Activated CD8-positive, alpha-beta memory T cell treated with anti-CD3 and anti-CD28 coated beads, Interleukin-2, amount 50 U/mL, for 1 hour (primary cell): Measurements from ENCODE around the gene GSX2.
"Not testable (repeated sequence)": the region's sequence is repeated elsewhere in the genome, so short reads cannot be mapped to it uniquely, and the experiment has no call there.

Experiments
- DNase-seq: peaks from one replicate; pipeline ENCODE4 v3.0.0-alpha.2; 2020; ENCODE audit errors: extremely low read depth

Gene GSX2

DNA sequence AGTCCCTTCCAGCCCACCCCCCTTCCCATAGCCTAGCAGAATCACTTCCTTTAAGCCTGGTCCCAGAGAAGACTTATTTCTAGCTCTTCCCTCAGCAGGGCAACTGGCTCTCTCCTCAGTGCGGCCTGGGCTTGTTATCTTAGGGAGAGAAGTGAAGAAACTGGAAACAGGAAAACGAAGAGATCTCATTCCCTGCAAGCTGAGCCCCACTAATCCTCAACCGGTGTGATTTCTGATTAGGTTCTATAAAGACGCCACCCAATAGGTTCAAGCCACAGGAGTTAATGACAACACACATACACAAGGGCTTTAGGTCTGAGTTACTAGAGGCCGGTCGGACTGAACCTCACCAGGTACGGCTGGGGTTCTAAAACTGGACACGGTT, 3.2 kb downstream of the GSX2 start:
- DNase-seq: no peak

- DNase-seq: no peak
These were observed 4.9 kb downstream of the GSX2 start for GRCh38 chr4:54104907-54105306.

- no peak for DNase-seq
These were observed 8.2 kb downstream of the GSX2 start for GRCh38 chr4:54107951-54108748.

GRCh38 chr4:54109241-54110018, 9.5 kb downstream of the GSX2 start:
- no peak for DNase-seq

- DNase-seq: no peak
These were observed 10.1 kb downstream of the GSX2 start for GRCh38 chr4:54110019-54110416.

- DNase-seq: not testable (repeated sequence)
These were observed 13.2 kb downstream of the GSX2 start for GRCh38 chr4:54113206-54113605.

GRCh38 chr4:54116246-54116645, 16.3 kb downstream of the GSX2 start:
- not testable (repeated sequence) for DNase-seq

DNA sequence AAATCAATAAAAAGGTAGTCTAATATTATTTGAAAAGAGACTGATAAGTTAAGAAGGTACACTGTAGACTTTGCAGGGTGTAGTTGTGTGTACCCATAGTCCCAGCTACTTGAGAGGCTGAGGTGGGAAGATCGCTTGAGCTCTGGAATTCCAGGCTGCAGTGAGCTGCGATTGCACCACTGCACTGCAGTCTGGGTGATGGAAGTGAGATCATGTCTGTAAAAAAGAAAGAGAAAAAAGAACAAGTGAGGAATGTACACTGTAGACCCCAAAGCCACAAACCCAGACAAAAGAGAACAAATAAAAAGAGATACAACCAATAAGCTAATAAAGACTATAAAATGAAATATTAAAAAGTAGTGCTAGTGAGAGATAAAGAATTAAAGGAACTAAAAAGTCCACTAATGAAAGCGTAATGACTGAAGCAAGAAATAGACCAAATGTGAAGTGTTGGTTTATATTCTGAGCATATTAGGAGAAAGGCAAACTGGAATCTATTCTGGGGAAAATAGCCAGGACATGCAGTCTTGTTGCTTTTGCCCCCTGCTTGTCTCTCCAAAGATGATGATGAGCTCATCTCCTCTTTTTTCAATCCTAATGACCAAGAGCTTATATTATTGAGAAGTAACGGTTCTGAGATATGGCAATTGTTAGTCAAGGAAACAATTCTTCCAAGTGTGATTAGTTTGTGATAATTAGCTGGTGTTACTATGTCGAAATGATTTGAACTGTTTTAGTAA, 19.1 kb downstream of the GSX2 start:
- no peak for DNase-seq

DNA sequence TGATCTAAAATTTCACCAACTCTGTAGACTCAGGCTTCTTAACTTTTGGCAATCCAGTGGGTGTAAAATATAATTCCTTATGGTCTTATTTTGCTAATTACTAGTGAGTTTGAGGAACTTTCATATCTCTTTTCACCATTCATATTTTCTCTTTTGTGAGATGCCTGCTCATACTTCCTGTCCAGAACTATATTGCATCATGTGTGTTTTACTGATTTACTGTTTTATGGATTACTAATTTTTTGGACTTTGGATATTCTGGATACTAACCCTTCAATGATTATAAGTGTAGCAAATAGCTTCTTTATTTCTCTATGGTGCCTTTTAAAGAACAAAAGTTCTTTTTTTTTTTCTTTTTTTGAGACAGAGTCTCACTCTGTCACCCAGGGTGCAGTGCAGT, 20.6 kb downstream of the GSX2 start:
- DNase-seq: no peak

GRCh38 chr4:54127660-54128059, 27.7 kb downstream of the GSX2 start:
- no peak for DNase-seq

DNA sequence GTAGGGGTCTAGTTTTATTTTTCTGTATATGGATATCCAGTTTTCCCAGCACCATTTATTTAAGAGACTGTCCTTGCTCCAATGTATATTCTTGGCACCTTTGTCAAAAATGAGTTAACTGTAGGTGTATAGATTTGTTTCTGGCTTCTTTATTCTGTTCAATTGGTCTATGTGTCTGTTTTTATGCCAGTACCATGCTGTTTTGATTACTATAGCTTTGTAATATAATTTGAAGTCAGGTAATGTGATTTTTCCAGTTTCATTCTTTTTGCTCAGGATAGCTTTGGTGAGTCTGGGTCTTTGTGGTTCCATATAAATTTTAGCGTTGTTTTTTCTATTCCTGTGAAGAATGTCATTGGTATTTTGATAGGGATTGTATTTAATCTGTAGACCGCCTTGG, 28.7 kb downstream of the GSX2 start:
- not testable (repeated sequence) for DNase-seq

- no peak for DNase-seq
These were observed 39.4 kb downstream of the GSX2 start for GRCh38 chr4:54139332-54139731.

- no peak for DNase-seq
These were observed 40.3 kb downstream of the GSX2 start for GRCh38 chr4:54140287-54140686.

DNA sequence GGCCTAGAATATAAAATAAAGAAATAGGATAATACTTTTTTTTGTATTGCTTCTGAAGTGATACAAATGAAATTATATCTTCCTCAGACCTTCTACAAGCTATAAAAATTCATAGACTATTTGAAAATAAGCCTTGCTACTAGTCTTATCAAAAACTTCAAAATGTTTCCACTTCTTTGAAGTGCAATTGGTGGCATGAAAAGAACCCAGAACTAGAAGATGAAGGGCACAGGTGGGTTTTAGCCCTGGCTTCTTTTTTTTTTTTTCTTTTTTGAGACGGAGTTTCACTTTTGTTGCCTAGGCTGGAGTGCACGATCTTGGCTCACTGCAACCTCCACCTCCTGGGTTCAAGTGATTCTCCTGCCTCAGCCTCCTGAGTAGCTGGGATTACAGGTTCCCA, 44.2 kb downstream of the GSX2 start:
- DNase-seq: no peak

- no peak for DNase-seq
These were observed 44.8 kb downstream of the GSX2 start for GRCh38 chr4:54144661-54145171.

DNA sequence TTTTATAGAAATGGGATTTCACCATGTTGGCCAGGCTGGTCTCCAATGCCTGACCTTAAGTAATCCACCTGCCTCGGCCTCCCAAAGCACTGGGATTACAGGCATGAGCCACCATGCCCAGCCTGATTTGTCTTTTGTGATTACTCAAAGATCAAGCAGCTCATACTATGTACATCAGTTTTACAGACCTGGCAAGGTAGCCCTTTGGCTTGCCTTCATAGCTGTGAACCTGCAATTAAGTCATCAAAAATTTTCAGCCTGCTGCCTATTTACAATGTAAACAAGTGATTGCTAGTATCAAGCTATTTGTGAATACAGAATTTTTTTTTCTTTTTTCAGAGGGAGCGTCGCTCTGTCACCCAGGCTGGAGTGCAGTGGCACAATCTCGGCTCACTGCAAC, 46.2 kb downstream of the GSX2 start:
- DNase-seq: no peak

GRCh38 chr4:54149323-54149722, 49.4 kb downstream of the GSX2 start:
- no peak for DNase-seq
